22Rv1 (cell line): ENCODE results near the gene RPL37A.

Experiments
- H3K27ac ChIP-seq: fragments of 450-650 bp; 2 replicates; pipeline ENCODE4 v1.5.1; 2017
- ZFX ChIP-seq: fragments of 450-650 bp; IDR thresholded peaks from 2 replicates; pipeline ENCODE4 v1.6.1; 2017; ENCODE audit warnings: antibody characterized with exemption, borderline replicate concordance
- TF ChIP-seq, protein P1 (sequence below): fragments of 450-650 bp; IDR thresholded peaks from 2 replicates; pipeline ENCODE4 v1.5.1; 2017; ENCODE audit warnings: mild to moderate bottlenecking

Gene RPL37A

GRCh38 chr2:216546241-216546640, 47.6 kb downstream of the RPL37A start:
- H3K27ac ChIP-seq: no peak overlapping the region
- no peak for TF ChIP-seq ZFX
- TF ChIP-seq, protein P1, sequence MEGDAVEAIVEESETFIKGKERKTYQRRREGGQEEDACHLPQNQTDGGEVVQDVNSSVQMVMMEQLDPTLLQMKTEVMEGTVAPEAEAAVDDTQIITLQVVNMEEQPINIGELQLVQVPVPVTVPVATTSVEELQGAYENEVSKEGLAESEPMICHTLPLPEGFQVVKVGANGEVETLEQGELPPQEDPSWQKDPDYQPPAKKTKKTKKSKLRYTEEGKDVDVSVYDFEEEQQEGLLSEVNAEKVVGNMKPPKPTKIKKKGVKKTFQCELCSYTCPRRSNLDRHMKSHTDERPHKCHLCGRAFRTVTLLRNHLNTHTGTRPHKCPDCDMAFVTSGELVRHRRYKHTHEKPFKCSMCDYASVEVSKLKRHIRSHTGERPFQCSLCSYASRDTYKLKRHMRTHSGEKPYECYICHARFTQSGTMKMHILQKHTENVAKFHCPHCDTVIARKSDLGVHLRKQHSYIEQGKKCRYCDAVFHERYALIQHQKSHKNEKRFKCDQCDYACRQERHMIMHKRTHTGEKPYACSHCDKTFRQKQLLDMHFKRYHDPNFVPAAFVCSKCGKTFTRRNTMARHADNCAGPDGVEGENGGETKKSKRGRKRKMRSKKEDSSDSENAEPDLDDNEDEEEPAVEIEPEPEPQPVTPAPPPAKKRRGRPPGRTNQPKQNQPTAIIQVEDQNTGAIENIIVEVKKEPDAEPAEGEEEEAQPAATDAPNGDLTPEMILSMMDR: no peak

GRCh38 chr2:216546641-216547403, 48.2 kb downstream of the RPL37A start:
- no peak for TF ChIP-seq ZFX
- TF ChIP-seq, protein P1: no peak
- no peak overlapping the region for H3K27ac ChIP-seq

GRCh38 chr2:216548901-216549331, 50.3 kb downstream of the RPL37A start:
- no peak overlapping the region for H3K27ac ChIP-seq
- TF ChIP-seq ZFX: no peak
- TF ChIP-seq, protein P1: no peak

DNA sequence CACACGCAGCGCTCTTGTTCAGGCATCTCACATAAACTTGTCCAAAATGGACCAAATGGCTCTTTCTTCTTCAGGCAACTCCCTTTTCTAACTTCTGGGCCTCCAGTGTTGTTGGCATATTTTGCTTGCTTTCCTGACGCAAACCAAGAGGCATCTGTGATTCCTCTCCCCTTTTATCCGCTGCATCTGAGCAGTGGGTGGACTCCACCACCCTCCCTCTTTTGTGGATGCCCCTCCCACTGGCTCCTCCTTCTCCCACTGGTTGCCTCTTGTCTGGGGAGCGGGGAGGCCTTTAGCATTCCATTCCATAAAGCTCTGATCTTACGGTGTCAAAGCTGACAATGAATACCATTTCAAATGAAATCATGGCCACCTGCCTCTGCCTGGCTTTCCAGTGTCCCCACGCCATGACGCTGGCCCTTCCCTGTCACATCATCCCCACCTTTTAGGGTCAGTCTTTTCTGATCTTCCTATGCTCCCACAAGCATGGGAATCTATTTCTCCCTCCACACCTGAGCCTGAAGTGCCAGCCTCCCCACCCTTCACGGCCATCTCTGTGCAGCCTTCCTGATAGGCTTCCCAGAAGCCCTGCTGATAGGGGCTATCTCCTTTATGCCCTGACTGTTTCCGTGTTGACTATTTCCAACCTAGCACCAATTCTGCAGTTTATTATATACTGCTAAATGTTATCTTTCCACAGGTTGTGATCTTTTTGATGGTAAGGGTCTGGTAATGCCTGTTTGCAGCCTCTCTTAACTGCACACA, 51.5 kb downstream of the RPL37A start:
- no peak for TF ChIP-seq ZFX
- TF ChIP-seq, protein P1: no peak
- peak overlapping the region; percentile 84 for H3K27ac ChIP-seq

GRCh38 chr2:216551234-216552068, 52.8 kb downstream of the RPL37A start:
- H3K27ac ChIP-seq: peak overlapping the region; percentile 84
- no peak for TF ChIP-seq ZFX
- TF ChIP-seq, protein P1: no peak; the same call in 1 of the 2 replicates

GRCh38 chr2:216553093-216553478, 54.4 kb downstream of the RPL37A start:
- H3K27ac ChIP-seq: no peak overlapping the region
- no peak for TF ChIP-seq ZFX
- TF ChIP-seq, protein P1: no peak
